Stimulated activated CD8-positive, alpha-beta memory T cell treated with anti-CD3 and anti-CD28 coated beads, Interleukin-15, amount 100 ng/mL, for 24 hours (primary cell): Measurements from ENCODE around the gene TRAF3IP1.
"Not testable (repeated sequence)": the region's sequence is repeated elsewhere in the genome, so short reads cannot be mapped to it uniquely, and the experiment has no call there.

Experiments
- DNase-seq: peaks from one replicate; pipeline ENCODE4 v3.0.0-alpha.2; 2020; ENCODE audit warnings: low read depth

TRAF3IP1 gene

DNA sequence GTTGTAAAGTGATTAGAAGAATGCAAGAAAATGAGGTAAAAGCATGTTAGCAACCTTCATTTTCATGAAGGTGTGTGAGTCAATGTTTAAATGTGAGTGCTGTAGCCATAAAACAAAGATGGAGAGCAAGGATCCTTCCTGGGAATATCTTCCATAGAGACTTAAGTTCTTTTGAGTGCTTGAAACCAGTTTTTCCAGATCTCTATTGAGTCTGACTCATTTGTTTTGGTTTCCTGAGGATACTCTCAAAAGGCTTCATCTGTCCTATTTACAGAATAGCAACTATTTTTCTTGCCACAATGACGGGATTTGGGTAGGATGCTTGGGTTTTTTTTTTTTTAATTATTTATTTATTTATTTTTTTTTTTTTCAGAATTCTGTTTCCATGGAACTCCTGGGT lies 60.5 kb downstream of the TRAF3IP1 start:
- DNase-seq: no peak

DNA sequence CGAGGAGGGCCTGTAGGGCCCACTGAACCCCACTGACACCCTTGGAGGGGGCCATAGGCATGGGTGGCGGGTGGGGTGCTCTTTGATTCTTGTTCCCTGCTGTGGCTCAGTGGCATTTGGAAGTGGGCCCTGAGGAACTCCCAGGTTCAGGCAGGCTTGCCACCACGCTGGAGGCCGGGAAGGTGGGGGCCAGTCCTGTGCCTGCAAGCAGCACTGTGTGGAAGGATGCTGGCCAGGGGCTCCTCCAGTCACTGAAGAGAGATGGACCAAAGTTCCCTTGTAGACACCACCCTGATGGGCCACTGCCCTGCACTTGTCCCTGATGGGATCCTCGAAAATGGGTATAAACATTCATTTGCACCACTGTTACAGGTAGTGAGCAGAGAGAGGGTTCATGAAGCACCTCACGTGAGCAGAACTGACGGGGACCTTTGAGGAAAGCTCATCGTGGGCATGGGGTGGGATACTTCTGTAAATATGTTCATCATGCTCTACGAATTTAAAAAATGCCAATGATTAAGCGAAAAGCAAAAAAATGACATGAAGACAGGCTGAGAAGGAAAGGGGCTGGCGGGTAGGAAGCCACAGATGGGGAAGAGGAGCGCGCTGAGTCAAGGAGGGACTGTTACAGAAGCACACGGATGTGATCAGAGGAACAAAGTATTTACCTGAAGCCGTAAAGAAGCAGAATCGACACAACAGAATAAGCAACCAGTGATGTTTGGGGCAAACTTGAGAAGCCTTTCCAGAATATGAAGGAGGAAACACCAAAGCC lies 61.2 kb downstream of the TRAF3IP1 start:
- no peak for DNase-seq

DNA sequence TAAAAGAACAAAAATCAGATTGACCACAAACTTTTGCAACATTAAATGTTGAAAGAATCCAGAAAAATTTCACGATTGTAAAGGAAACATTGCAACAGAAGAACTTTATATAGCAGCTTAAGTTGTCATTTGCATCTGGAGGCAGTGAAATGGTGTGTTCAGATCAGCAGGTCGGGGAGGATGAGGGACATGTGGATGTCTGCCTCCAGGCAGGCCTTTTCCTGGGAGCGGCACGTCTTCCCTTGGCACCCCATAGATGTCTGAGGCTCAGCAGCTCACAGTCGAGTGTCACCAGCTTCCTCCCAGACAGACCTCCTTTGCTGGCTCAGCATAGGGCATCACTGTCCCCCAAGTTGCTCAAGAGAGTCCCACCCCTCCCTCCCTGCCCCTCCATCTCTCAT lies 62.1 kb downstream of the TRAF3IP1 start:
- DNase-seq: no peak

DNA sequence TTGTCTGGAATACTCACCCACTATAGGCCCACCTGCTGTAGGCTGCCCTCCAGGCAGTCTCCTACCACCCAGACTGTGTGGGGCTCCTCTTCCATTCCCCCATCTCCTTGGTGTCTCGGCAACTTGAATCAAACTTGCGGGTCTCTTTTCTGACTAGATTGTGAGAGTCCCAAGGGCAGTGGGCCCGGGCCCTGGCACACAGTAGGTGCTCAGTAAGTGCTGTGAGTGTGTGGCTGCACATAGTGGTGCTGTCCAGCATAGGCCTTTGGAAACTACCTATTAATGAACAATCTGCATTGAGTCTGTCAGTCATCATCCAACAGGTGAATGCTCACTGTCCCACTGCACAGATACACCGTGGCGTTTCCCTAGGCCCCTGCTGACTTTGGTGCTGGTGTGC lies 62.8 kb downstream of the TRAF3IP1 start:
- no peak for DNase-seq

DNA sequence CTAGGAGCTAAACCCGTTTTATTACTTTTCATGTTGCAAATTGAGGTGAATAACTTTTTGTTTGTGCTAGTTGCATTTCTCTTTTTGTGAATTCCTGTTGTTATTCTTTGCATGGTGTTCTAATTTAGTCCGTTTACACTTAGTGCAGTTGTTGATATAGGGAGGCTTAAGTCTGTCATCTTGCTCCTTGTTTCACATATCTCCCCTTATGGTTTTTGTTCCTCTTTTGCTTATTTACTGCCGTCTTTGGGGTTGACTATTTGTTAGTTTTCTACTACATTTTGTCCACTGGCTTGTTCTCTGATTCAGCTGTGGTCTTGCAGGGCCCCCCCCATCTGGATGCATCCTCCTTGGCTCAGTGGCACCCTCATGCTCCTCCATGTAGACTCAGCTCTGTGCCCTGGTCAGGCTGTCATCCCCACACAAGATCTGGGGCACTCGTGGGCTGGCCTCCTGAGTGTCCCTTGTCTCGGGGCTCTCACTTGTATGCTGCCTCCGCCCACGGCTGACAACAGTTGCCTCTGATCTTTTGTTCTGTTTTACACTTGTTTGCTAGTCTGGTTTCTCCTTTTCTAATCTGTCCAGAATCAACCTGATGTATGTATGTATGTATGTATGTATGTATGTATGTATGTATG lies 63.5 kb downstream of the TRAF3IP1 start:
- no peak for DNase-seq

DNA sequence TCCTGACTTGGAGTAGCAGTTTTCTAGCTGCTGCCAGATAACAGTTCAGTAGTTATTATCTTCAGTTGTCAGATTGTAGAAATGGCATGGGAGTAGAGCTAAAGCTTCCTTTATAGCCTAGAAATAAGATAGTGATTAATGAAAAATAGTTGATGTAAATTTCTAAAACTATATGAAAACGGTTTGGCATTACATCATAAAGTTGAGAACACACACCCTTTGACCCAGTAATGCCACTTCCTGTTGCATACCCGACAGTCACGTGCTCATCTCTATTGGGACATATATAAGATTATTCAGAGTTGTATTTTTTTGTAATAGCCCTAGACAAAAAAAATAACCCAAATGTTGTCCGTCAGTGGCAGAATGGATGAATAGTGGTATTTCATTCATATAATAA lies 67.0 kb downstream of the TRAF3IP1 start:
- no peak for DNase-seq

DNA sequence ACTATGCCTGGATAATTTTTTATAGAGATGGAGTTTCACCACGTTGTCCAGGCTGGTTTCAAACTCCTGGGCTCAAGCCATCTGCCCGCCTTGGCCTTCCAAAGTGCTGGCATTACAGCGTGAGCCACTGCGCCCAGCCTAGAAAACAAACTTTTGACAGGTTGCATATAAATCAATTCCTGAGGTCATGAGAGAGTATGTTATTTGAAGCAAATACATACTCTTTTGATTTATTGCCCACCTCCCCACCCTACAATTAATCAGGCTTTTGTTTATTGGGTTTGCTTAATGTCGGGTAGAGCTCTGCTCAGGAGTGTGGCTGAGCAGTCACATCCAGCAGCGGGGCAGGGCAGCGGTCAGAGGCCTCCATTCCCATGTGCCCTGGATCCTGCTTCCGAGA lies 68.5 kb downstream of the TRAF3IP1 start:
- DNase-seq: no peak

DNA sequence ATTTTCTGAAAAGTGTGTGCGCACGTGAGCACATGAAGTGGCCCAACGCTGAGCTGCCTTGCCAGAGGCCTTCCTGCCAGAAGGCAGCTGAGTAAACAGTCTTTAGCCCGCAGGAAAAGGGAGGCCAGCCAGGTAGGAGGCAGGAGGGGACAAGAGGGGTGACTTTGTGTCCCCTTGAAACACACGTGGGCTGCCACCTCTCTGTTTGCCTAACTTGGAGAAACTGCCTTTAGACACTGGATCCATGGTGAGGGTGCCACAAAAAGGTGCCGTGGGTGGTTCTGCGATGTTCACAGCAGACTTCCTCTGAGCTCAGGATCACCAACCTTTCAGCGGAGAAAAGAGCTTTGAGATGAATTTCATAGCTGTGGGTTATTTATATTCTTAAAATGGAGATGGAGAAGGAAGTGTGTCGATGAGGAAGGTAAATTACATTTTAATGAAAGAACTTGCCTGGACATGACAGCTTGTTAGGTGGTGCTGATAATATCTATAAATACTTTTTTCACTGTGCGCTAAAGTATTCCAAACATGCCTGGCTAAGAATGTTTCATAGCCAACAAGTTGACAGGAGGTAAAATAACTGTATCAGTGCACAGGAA lies 69.8 kb downstream of the TRAF3IP1 start:
- DNase-seq: no peak

DNA sequence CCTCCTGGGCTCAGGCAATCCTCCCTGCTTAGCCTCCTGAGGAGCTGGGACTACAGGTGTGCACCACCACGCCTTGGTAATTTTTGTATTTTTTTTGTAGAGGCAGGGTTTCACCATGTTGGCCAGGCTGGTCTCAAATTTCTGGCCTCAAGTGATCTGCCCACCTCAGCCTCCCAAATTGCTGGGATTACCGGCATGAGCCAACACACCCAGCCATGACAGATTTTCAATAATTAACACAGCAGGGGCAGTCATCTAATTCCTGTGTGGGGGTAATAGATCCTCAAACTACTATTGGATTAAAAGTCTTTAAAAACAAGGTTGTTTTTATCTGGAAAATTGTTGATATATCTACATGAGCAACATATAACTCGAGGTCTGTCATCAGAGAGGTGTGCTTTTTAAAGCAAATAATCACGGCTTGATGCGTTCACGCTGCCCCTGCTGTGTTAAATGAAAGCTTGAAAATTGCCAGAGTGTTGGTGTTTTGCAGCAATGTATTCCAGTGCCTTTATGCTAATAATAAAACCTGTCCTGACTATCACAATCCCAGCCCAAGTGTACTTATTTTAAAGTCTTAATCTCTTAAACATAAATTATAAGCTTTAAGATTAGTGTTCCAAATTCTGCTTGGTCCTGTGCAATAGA lies 70.8 kb downstream of the TRAF3IP1 start:
- no peak for DNase-seq

DNA sequence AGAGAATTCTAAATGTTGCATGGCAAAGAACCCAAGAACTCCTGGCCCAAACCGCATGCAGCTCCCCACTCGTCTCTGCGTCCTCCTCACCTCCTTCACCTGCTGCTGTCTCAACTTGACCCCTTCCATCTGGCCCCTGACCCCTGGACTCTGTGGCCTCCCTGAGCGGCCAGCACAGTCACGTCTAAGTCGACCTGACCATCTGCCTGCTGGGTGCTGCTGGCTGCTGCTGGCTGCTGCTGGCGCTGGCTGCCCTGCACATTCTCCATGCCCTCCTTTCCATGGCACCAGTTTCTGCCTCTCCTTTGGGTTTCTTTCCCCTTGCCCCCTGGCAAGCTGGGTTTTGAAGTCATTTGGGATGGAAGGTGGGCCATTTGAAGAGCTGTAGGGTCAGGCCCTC lies 76.3 kb downstream of the TRAF3IP1 start:
- DNase-seq: no peak

DNA sequence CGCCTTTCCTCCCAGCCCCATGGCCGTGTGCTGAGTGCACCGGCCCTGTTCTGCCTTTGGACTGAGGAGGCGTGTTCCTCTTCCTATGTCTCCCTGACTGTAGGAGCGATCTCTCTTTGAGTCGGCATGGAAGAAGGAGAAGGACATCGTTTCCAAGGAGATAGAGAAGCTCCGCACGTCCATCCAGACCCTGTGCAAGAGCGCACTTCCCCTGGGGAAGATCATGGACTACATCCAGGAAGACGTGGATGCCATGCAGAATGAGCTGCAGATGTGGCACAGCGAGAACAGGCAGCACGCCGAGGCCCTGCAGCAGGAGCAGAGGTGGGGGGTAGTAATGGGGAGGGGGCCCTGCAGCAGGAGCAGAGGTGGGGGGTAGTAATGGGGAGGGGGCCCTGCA lies 77.0 kb downstream of the TRAF3IP1 start:
- DNase-seq: no peak

DNA sequence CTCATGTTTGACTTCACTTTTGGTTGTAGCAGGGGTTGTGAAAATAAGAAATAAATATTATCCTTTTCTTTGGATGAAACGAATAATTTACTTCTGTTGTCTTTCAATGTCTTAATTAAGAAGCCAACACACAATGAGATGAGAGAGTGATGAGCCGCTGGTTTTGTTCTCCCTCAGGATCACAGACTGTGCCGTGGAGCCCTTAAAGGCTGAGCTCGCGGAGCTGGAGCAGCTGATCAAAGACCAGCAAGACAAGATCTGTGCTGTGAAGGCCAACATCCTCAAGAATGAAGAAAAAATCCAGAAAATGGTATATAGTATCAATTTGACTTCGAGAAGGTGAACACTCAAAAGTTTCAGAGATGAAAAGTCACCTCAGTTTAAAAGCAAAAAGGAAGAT lies 78.3 kb downstream of the TRAF3IP1 start:
- no peak for DNase-seq

DNA sequence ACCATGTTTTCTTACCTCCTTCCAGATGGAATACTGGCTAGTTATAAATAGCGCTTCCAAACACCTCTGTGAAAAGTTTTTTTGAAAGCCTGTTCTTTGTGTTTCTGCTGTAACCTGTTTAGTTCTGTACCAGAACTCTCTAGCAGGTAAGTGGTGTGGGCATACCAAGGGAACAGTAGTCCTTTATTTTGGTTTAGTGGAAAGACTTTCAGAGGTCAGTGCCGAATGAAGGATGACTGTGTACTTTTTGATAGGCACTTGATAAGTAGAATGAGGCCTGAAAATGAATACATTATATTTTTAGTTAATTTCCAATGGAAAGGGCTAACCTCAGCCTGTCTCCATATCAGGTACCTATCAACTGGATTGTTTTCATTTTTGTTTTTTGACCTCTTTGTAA lies 78.8 kb downstream of the TRAF3IP1 start:
- no peak for DNase-seq

DNA sequence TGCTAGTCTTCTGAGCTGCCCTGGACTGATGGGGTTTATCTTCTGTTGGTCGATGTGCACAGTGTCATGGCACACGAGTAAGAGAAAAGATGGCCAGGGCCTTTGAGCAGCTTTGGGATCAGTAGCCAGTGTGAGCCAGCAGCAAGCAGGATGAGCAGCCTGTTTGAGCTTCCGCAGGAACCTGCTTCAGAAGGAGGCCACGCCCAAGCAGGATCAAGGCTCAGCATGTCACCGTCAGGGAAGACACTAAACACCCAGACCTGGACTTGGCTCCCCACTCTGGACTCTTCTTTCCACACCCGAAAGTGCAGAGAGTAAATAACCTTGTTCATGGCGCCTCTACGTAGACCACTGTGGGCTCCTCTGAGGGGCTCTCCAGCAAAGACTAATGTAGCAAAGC lies 81.2 kb downstream of the TRAF3IP1 start:
- no peak for DNase-seq

DNA sequence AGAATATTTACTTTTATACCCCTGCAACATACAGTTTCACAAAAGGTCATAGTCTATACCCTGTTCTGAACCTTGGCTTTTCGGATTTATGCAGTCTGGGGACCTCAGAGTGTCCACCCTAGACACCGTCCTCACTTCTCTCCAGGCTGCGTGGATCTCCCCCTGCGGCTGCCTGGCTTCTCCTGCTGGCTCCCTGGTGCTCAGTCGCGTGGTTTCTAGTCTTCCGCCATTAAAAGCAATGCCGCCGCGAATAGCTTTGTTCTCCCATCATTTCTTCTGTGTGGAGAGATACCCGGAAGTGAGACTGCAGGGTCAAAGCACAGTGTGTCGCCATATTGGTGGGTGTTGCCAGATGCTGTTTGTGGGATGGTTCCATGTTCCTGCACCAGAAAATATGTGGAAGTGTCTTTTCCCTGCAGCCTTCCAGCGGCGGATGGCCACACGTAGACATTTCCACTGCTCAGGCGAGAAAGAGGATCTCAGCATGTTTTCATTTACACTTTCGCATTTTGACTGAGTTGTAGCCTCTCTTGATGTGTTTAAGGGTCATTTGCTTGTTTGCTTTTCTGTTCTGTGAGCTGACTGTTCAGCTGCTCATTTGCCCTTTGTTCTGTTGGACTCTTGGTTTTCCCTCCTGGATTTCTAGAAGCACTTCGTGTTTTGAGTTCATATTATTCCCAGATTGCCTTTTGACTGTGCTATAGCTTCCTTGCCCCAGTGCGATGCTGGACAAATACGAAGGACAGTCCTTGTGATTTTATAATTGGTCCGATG lies 83.5 kb downstream of the TRAF3IP1 start:
- no peak for DNase-seq

DNA sequence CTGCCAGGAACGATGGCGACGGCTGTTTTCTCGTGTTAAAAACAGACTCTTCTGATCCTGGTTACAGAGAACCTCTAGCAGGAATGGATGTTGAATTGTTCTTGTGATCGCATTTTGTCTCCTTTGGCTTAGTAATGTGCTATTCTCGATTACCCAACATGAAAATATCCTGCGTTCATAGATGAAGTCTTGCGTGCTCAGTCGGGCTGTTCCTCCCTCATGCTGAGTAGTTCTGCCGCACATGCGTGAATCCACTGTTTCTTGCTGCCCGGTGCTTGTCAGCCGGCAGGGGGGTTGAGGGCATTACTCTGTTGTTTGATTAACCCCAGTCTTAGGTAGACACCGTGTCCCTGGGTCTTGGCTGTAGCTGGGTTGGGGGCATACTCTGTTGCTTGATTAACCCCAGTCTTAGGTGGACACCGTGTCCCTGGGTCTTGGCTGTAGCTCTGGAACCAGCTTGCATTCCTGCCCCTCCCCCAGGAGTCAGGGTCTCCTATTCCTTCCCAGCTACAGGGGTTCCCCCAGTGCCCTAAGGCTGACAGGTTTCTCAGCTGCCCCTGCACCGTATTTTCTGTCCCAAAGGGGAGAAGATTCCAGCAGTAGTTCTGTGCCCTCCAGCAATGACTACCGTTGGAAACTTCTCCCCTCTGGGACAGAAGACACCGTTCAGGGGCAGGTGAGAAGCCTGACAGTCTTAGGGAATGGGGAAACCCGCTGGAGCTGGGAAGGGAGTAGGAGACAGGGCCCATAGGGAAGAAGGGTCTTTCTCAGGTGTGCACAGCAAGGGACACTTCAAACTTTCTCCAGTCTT lies 84.3 kb downstream of the TRAF3IP1 start:
- no peak for DNase-seq

DNA sequence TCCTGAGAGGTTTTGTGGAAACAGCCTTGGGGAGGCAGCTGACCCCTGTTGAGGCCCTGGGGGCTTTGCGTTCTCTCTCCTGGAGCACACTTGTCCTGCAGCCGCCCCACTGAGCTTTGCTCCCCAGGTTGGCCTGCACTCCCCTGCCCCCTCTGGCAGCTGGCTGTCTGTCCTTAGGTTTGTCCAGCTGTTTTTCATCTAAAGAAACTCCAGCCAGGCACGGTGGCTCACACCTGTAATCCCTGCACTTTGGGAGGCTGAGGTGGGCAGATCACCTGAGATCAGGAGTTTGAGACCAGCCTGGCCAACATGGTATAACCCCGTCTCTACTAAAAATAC lies 84.9 kb downstream of the TRAF3IP1 start:
- DNase-seq: not testable (repeated sequence)

DNA sequence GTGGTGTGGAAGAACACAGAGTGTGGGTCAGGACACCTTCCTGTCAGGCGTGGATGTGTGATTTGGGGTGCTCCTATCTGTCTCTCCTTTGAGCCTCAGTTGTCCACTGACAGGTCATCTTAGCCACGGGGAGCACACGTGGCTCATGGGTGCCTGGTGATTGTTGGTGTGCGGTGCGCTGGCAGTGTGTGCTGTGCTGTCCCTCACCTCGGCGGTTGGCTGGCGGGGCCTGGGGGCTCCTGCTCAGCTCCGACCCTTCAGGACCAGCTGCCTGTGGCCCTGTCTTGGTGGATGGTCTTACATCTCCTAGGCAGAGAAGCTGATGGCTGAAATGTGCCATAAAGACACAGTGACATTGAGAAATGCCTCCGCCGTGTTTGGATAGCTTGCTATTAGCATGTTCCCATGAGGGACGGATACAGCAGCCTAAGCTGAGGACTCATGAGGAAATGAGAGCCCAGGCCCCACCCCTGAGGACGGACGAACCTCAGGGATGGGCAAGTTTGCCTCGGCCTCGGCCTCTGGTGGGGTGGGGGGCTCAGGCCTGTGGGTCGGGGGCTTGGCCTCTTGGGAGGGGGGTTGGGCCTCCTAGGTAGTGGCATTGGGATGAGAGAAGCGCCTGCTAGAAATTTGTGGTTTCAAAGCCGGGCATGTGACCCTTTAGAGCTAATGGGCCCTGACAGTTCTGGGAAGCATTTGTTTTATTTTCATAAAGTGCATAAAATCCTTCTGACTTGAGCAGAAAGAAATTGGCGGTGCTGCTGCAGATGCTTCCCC lies 86.1 kb downstream of the TRAF3IP1 start:
- DNase-seq: no peak

DNA sequence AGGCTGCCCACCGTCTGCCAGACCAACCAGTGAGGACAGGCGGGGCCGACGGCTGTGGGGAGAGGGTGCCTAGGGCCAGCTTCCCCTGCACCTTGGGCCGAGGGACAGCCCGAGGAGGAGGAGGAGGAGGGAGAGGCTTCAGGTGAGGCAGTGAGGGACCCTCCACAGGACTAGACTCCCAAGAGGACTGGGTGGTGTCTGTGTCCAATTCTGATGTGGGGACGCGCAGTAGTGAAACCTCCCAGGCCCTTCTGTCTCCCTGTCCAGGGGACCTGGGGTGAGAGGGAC lies 86.6 kb downstream of the TRAF3IP1 start:
- no peak for DNase-seq

DNA sequence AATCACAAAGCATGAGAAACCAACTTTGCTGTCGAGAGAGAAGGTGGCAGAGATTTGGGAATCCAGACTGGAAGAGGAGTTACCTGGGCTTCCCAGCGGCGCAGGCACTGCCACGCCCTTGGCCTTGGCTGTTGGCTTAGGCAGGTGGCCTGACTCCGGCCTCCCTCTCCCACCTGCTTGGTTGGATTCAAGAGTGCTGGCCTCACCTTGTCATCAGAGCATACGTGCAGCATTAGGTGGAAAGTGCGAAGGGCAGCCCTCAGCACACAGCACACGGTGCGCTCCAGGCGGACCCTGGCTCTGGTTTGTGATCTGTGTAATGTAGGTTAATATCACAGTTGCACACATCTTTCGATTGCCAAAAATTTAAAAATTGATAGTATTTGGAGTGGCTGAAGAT lies 87.2 kb downstream of the TRAF3IP1 start:
- no peak for DNase-seq
